A549 (cell line): ENCODE data around the gene GRAMD2B. TPM values are rescaled to one million over a fixed set of nuclear protein-coding genes. Genes with fewer than 3 reads are reported as not detected.

Source experiments
- ATAC-seq, 2 experiments: fragments of 200-7000 bp in 1 of 2; fragments of >200 bp in 1 of 2; cut with Nextera tagmentation in 1 of 2; cut with Tn5 transposase in 1 of 2; 3 replicates each; pipeline versions ENCODE4 v1.8.0 to v1.9.1; 2018 to 2020; ENCODE audit warnings: mild to moderate bottlenecking in 1 of 2, moderate library complexity in 1 of 2
- CTCF ChIA-PET: fragments of 300-600 bp; sonication (Branson Sonifier 250); formaldehyde crosslinking; extraction: SDS; loops from one replicate; lab custom pipeline; 2021; ENCODE audit warnings: antibody characterized with exemption, inconsistent platforms; lab: Yijun Ruan, JAX
- POLR2A ChIA-PET: fragments of 350-600 bp; formaldehyde crosslinking; extraction: SDS; loops from one replicate; lab custom pipeline; 2021; ENCODE audit warnings: antibody characterized with exemption, inconsistent platforms; lab: Yijun Ruan, JAX
- DNase-seq, 2 experiments: peaks; one replicate each; pipeline versions ENCODE4 v3.0.0 to v3.0.0-alpha.2; 2011 to 2016; ENCODE audit warnings: low read depth in 1 of 2, low spot score in 1 of 2
- FAIRE-seq: peaks from 2 replicates; lab custom pipeline; 2011; peaks lifted over from hg19 to GRCh38; lab: Jason Lieb, UNC
- H3K27ac ChIP-seq, 2 experiments: fragments of >200 bp; sonication (Bioruptor Twin); formaldehyde crosslinking; 3 replicates each; pipeline ENCODE4 v1.5.1; 2016 to 2017
- H3K4me1 ChIP-seq: fragments of >200 bp; sonication (Bioruptor Twin); formaldehyde crosslinking; 3 replicates; pipeline ENCODE4 v1.6.1; 2016
- H3K4me2 ChIP-seq: fragments of >200 bp; sonication (Bioruptor Twin); formaldehyde crosslinking; 3 replicates; pipeline ENCODE4 v1.6.1; 2016
- H3K4me3 ChIP-seq: fragments of >200 bp; sonication (Bioruptor Twin); formaldehyde crosslinking; 3 replicates; pipeline ENCODE4 v1.5.1; 2016
- H3K9me3 ChIP-seq: fragments of >200 bp; sonication (Bioruptor Twin); formaldehyde crosslinking; 3 replicates; pipeline ENCODE4 v1.6.1; 2016
- CBX8 ChIP-seq: fragments of 200-600 bp; sonication (generic); IDR thresholded peaks from 2 replicates; pipeline ENCODE4 v1.6.1; 2016
- CEBPB ChIP-seq, 2 experiments: fragments of >200 bp in 1 of 2; sonication (Bioruptor Twin) in 1 of 2; formaldehyde crosslinking in 1 of 2; IDR thresholded peaks; 2 replicates each; pipeline ENCODE4 v1.6.1; 2012 to 2016
- CHD2 ChIP-seq: fragments of 150-350 bp; IDR thresholded peaks from 2 replicates; pipeline ENCODE4 v1.6.1; 2014; ENCODE audit warnings: low read length; ENCODE audit not compliant: partially characterized antibody
- CTCF ChIP-seq: fragments of >200 bp; sonication (Bioruptor Twin); formaldehyde crosslinking; IDR thresholded peaks from 3 replicates; pipeline ENCODE4 v1.5.1; 2016
- E2F6 ChIP-seq: IDR thresholded peaks from 2 replicates; pipeline ENCODE4 v1.6.1; 2012; ENCODE audit warnings: low read depth, borderline replicate concordance
- EHF ChIP-seq: fragments of 250-450 bp; sonication (Bioruptor Pico); IDR thresholded peaks from 2 replicates; pipeline ENCODE4 v1.5.0; 2020; ENCODE audit warnings: mild to moderate bottlenecking
- FOSB ChIP-seq: fragments of 250-450 bp; sonication (Bioruptor Pico); IDR thresholded peaks from 2 replicates; pipeline ENCODE4 v1.5.0; 2020; ENCODE audit warnings: mild to moderate bottlenecking, moderate library complexity
- FOSL2 ChIP-seq, 2 experiments: fragments of 450-650 bp in 1 of 2; fragments of >200 bp in 1 of 2; sonication (Bioruptor Twin) in 1 of 2; formaldehyde crosslinking; IDR thresholded peaks; 2 replicates each; pipeline versions ENCODE4 v1.5.0 to v1.6.1; 2016 to 2020; ENCODE audit warnings: mild to moderate bottlenecking in 1 of 2, moderate library complexity in 1 of 2
- HEYL ChIP-seq: fragments of 250-450 bp; sonication (Bioruptor Pico); IDR thresholded peaks from 2 replicates; pipeline ENCODE4 v1.8.0; 2021; ENCODE audit warnings: mild to moderate bottlenecking, moderate library complexity
- HMGXB4 ChIP-seq: fragments of 250-450 bp; sonication (Bioruptor Pico); IDR thresholded peaks from 2 replicates; pipeline ENCODE4 v1.5.0; 2021; ENCODE audit warnings: mild to moderate bottlenecking, moderate library complexity, borderline replicate concordance
- HOXB13 ChIP-seq: fragments of 250-450 bp; sonication (Bioruptor Pico); IDR thresholded peaks from 2 replicates; pipeline ENCODE4 v1.5.0; 2020; ENCODE audit warnings: low read depth, mild to moderate bottlenecking, moderate library complexity
- JUN ChIP-seq, 2 experiments: fragments of >200 bp; sonication (Bioruptor Twin); formaldehyde crosslinking; IDR thresholded peaks; 2 replicates in 1 of 2; 3 replicates in 1 of 2; pipeline ENCODE4 v1.6.1; 2016 to 2017
- KDM5A ChIP-seq: fragments of 200-600 bp; sonication (generic); IDR thresholded peaks from 2 replicates; pipeline ENCODE4 v1.6.1; 2016; ENCODE audit warnings: antibody characterized with exemption, mild to moderate bottlenecking
- PHF8 ChIP-seq: fragments of 200-600 bp; sonication (generic); IDR thresholded peaks from 2 replicates; pipeline ENCODE4 v1.6.1; 2016; ENCODE audit warnings: low read depth, mild to moderate bottlenecking, antibody characterized with exemption, moderate library complexity, borderline replicate concordance
- RAD21 ChIP-seq, 2 experiments: fragments of >200 bp in 1 of 2; sonication (Bioruptor Twin) in 1 of 2; formaldehyde crosslinking in 1 of 2; IDR thresholded peaks in 1 of 2; conservative IDR thresholded peaks in 1 of 2; 2 replicates in 1 of 2; 3 replicates in 1 of 2; pipeline ENCODE4 v1.6.1; 2012 to 2018; ENCODE audit warnings: inconsistent platforms in 1 of 2
- RARB ChIP-seq: fragments of 250-450 bp; sonication (Bioruptor Pico); IDR thresholded peaks from 2 replicates; pipeline ENCODE4 v1.8.0; 2021; ENCODE audit warnings: mild to moderate bottlenecking, moderate library complexity
- RNF2 ChIP-seq: fragments of 200-600 bp; sonication (generic); IDR thresholded peaks from 2 replicates; pipeline ENCODE4 v1.6.1; 2016; ENCODE audit warnings: low read depth, mild to moderate bottlenecking, antibody characterized with exemption, moderate library complexity, borderline replicate concordance
- SREBF2 ChIP-seq: fragments of 450-650 bp; IDR thresholded peaks from 2 replicates; pipeline ENCODE4 v1.6.1; 2014; ENCODE audit warnings: mild to moderate bottlenecking, moderate library complexity
- TFCP2L1 ChIP-seq: fragments of 250-450 bp; sonication (Bioruptor Pico); IDR thresholded peaks from 2 replicates; pipeline ENCODE4 v1.5.0; 2021; ENCODE audit warnings: mild to moderate bottlenecking
- TP53 ChIP-seq: fragments of 250-450 bp; sonication (Bioruptor Pico); IDR thresholded peaks from 2 replicates; pipeline ENCODE4 v1.5.0; 2021; ENCODE audit warnings: mild to moderate bottlenecking, moderate library complexity
- ZFP36 ChIP-seq: fragments of 450-650 bp; IDR thresholded peaks from 2 replicates; pipeline ENCODE4 v1.6.1; 2014; ENCODE audit warnings: borderline replicate concordance; ENCODE audit not compliant: partially characterized antibody
- WGBS: methylation state at CpG from one replicate; pipeline ENCODE4 v1.1.6; 2017; ENCODE audit errors: missing lambda C conversion rate; 5-methylcytosine and 5-hydroxymethylcytosine counted together
- polyA plus RNA-seq, 4 experiments: library from polyadenylated mRNA; depleted of rRNA in 3 of 4; stranded (reverse); fragments of >200 nt; fragmentation: RNase III in 1 of 4; extraction: RNeasy Plus Mini Kit Qiagen cat#74134 plus additional on column Dnase treatment in 1 of 4; gene quantifications; 2 replicates in 3 of 4; 3 replicates in 1 of 4; pipeline ENCODE4 v1.2.3, GENCODE V29; 2011 to 2017
- TF ChIP-seq, protein P1 (sequence below): IDR thresholded peaks from 2 replicates; pipeline ENCODE4 v1.6.1; 2012

The GRAMD2B gene
- polyA plus RNA-seq, 2 of the 4 experiments (the other 2 are of a cell fraction): 1.0 to 1.2 TPM

GRCh38 chr5:126445502-126446174 lies 22.4 kb downstream of the GRAMD2B start:
- no peaks in the 10 kb centered on the region for H3K4me1 ChIP-seq
- WGBS: 39% methylated on average over 3 of the region's 3 CpGs
- ChIA-PET CTCF (no interaction called here), POLR2A (no interaction called here)
- no peak overlapping the region for H3K4me3 ChIP-seq
- FAIRE-seq (no peak), ATAC-seq (no peak)
- no peaks in the 10 kb centered on the region for H3K9me3 ChIP-seq
- no peak for TF ChIP-seq KDM5A
- no peak for TF ChIP-seq RNF2
- no peak for TF ChIP-seq PHF8
- no peak for TF ChIP-seq RARB
- no peak for TF ChIP-seq E2F6
- no peak for TF ChIP-seq CBX8
- no peak for TF ChIP-seq ZFP36
- TF ChIP-seq HEYL (CRISPR knock-in tag): no peak
- TF ChIP-seq JUN (IDR thresholded peaks at IDR 0.05): no peak
- TF ChIP-seq, protein P1, sequence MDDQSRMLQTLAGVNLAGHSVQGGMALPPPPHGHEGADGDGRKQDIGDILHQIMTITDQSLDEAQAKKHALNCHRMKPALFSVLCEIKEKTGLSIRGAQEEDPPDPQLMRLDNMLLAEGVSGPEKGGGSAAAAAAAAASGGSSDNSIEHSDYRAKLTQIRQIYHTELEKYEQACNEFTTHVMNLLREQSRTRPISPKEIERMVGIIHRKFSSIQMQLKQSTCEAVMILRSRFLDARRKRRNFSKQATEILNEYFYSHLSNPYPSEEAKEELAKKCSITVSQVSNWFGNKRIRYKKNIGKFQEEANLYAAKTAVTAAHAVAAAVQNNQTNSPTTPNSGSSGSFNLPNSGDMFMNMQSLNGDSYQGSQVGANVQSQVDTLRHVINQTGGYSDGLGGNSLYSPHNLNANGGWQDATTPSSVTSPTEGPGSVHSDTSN: no peak
- TF ChIP-seq, all 56 proteins: peak for 0
- H3K4me2 ChIP-seq: no peak overlapping the region
- no peak for DNase-seq
- no peak overlapping the region for H3K27ac ChIP-seq

GRCh38 chr5:126446498-126447224 lies 23.5 kb downstream of the GRAMD2B start:
- WGBS: 56% methylated on average over 9 of the region's 9 CpGs
- CTCF ChIA-PET: no interaction called here
- Histone ChIP-seq H3K27ac (no peak overlapping the region), H3K4me3 (no peak overlapping the region), H3K4me2 (no peak overlapping the region), H3K9me3 (no peaks in the 10 kb centered on the region)
- ATAC-seq: peak in 1 of 2 experiments; percentile 49; a peak in 2 of 6 replicates
- TF ChIP-seq TP53 (CRISPR knock-in tag): no peak
- no peak for TF ChIP-seq E2F6
- TF ChIP-seq EHF (CRISPR knock-in tag): no peak
- no peak for TF ChIP-seq FOSB (CRISPR knock-in tag)
- no peak for TF ChIP-seq TFCP2L1 (CRISPR knock-in tag)
- no peak for TF ChIP-seq RAD21 (conservative IDR thresholded peaks at IDR 0.05 in 1 of 2, IDR thresholded peaks at IDR 0.05 in 1 of 2)
- TF ChIP-seq KDM5A: no peak
- TF ChIP-seq CTCF: no peak
- TF ChIP-seq, all 56 proteins: peak for 0
- DNase-seq: peak in 1 of 2 experiments; percentile 17
- no peak for FAIRE-seq
- POLR2A ChIA-PET: no interaction called here
- no peaks in the 10 kb centered on the region for H3K4me1 ChIP-seq

DNA sequence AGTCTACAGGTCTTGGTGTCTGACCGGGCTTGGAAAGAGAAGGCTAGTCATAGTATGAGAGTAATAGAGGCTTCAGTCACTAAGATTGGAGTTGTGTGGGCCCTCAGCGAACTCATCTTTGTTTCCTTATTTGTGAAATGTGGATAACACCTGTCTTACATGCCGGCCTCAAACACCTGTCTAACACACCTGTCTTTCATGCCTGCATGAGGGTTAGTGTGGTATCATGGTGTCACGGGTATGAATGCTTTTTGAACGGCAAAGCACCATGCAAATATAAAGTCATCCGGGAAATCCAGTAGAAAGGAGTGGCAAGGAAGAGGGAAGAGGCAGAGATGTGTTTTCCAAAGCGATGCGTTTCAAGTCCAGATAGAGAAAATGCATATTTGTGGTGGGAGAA lies 25.5 kb downstream of the GRAMD2B start:
- DNase-seq (no peak), FAIRE-seq (no peak), ATAC-seq (no peak)
- CTCF ChIA-PET: no interaction called here
- WGBS: 70% methylated on average over 8 of the region's 8 CpGs
- TF ChIP-seq CEBPB (IDR thresholded peaks at IDR 0.05) (no peak), FOSL2 (IDR thresholded peaks at IDR 0.05) (no peak), FOSL2 (CRISPR knock-in tag; IDR thresholded peaks at IDR 0.05) (no peak), SREBF2 (no peak), HOXB13 (CRISPR knock-in tag) (no peak), CHD2 (no peak), TP53 (CRISPR knock-in tag) (no peak), HMGXB4 (CRISPR knock-in tag) (no peak)
- TF ChIP-seq, protein P1: no peak
- POLR2A ChIA-PET: no interaction called here
- Histone ChIP-seq H3K9me3 (no peaks in the 10 kb centered on the region), H3K4me2 (no peak overlapping the region), H3K4me1 (no peaks in the 10 kb centered on the region), H3K27ac (no peak overlapping the region), H3K4me3 (no peak overlapping the region)
